ENCODE results near the gene SIDT2. TPM values are rescaled to one million over a fixed set of nuclear protein-coding genes. Genes with fewer than 3 reads are reported as not detected.

The SIDT2 gene
- total and polyA plus RNA-seq, 2 of the 8 experiments (the other 6 are each of a cell fraction or from before 2014, with no cell fraction given): 18.5 to 21.1 TPM

DNA sequence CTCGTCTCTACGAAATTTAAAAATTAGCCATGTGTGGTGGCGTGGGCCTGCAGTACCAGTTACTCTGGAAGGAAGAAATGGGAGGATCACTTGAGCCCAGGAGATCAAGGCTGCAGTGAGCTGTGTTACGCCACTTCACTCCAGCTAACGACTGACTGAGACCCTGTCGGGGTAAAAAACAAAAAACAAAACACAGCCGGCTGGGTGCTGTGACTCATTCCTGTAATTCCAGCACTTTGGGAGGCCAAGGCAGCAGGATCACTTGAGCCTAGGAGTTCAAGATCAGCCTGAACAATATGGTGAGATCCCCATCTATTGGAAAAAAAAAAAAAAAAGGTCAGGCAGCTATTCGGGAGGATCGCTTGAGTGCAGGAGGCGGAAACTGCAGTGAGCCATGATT lies 32.0 kb upstream of the SIDT2 start (continued):
- TF ChIP-seq, protein P1, sequence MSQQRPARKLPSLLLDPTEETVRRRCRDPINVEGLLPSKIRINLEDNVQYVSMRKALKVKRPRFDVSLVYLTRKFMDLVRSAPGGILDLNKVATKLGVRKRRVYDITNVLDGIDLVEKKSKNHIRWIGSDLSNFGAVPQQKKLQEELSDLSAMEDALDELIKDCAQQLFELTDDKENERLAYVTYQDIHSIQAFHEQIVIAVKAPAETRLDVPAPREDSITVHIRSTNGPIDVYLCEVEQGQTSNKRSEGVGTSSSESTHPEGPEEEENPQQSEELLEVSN (IDR thresholded peaks at IDR 0.05): no peak
- TF ChIP-seq SAP30 (IDR thresholded peaks at IDR 0.05; ENCODE audit: insufficient read depth, insufficient replicate concordance, low read length) (no peak), RBBP5 (IDR thresholded peaks at IDR 0.05; ENCODE audit: borderline replicate concordance, low read depth, low read length) (no peak), POLR2AphosphoS5 (IDR thresholded peaks at IDR 0.05; ENCODE audit: low read depth, low read length) (no peak), RNF2 (IDR thresholded peaks at IDR 0.05; ENCODE audit: borderline replicate concordance, low read depth, low read length, missing control alignments, poor library complexity, severe bottlenecking) (no peak), RXRA (IDR thresholded peaks at IDR 0.05; ENCODE audit: insufficient read depth, low read depth, low read length) (no peak)

Data from H1 (cell line).